Gastrocnemius medialis (tissue), 4 donors: ENCODE results near the gene ARHGAP10. TPM values are rescaled to one million over a fixed set of nuclear protein-coding genes. Genes with fewer than 3 reads are reported as not detected.

ENCODE experiments used
- ATAC-seq, 2 donors: fragments of 150-250 bp; one replicate each; pipeline ENCODE4 v1.9.1; 2016
- DNase-seq, 2 donors: peaks; one replicate each; pipeline ENCODE4 v3.0.0-alpha.2; 2019
- H3K27ac ChIP-seq, 4 donors: fragments of 200-600 bp; sonication (generic); 1 replicate in 1 of 4; 2 replicates in 3 of 4; pipeline ENCODE4 v1.5.1; 2016 to 2018; ENCODE audit warnings: mild to moderate bottlenecking in 2 of 4, moderate library complexity in 1 of 4
- H3K27me3 ChIP-seq, 3 donors: fragments of 200-600 bp; sonication (generic) in 2 of 3; 1 replicate in 1 of 3; 2 replicates in 2 of 3; pipeline versions ENCODE4 v1.5.1 to v1.6.0; 2016 to 2019; ENCODE audit warnings: mild to moderate bottlenecking in 1 of 3, moderate library complexity in 1 of 3
- H3K36me3 ChIP-seq, 2 donors: fragments of 200-600 bp; sonication (generic) in 1 of 2; one replicate each; pipeline ENCODE4 v1.5.1; 2017 to 2018
- H3K4me1 ChIP-seq, 2 donors: fragments of 200-600 bp; sonication (generic) in 1 of 2; one replicate each; pipeline ENCODE4 v1.5.1; 2016 to 2017; ENCODE audit warnings: mild to moderate bottlenecking in 2 of 2
- H3K4me3 ChIP-seq, 4 donors: fragments of 200-600 bp; sonication (generic) in 3 of 4; 1 replicate in 1 of 4; 2 replicates in 3 of 4; pipeline ENCODE4 v1.5.1; 2016 to 2019; ENCODE audit warnings: mild to moderate bottlenecking in 2 of 4
- H3K9me3 ChIP-seq, 3 donors: fragments of 200-600 bp; sonication (generic) in 2 of 3; 1 replicate in 1 of 3; 2 replicates in 2 of 3; pipeline ENCODE4 v1.5.1; 2016 to 2019
- POLR2A ChIP-seq, 2 donors: fragments of 450-650 bp; IDR thresholded peaks; one replicate each; pipeline ENCODE4 v1.6.1; 2017; ENCODE audit warnings: antibody characterized with exemption in 2 of 2, mild to moderate bottlenecking in 2 of 2, moderate library complexity in 2 of 2
- in situ Hi-C, 4 donors: fragments of 200-750 bp; cut with MboI; loops; one replicate each; pipeline versions ENCODE4 v1.15.0 to v1.8.0; 2017; ENCODE audit warnings: low sequenced_read_pairs in 4 of 4
- intact Hi-C: fragments of 100-400 bp; cut with DNase I; formaldehyde crosslinking; loops from one replicate; pipeline ENCODE4 v1.15.1; 2023; ENCODE audit warnings: low total_unique reads
- total RNA-seq, 4 donors: library from RNA; depleted of rRNA; stranded (reverse); fragments of >200 nt; gene quantifications; one replicate each; pipeline versions ENCODE4 v1.1.0 to v1.2.3, GENCODE V29; 2016
- TF ChIP-seq, protein P1 (sequence below), 5 experiments: fragments of 450-650 bp in 3 of 5; fragments of 200-600 bp in 2 of 5; sonication (generic) in 2 of 5; IDR thresholded peaks in 4 of 5; conservative IDR thresholded peaks in 1 of 5; 1 replicate in 4 of 5; 2 replicates in 1 of 5; pipeline ENCODE4 v1.5.1; 2016 to 2019; ENCODE audit warnings: antibody characterized with exemption in 5 of 5, mild to moderate bottlenecking in 3 of 5, moderate library complexity in 3 of 5

ARHGAP10 gene
- total RNA-seq, 4 donors from 2014 or later, result 22.1 to 34.6 (median 28.0) TPM

DNA sequence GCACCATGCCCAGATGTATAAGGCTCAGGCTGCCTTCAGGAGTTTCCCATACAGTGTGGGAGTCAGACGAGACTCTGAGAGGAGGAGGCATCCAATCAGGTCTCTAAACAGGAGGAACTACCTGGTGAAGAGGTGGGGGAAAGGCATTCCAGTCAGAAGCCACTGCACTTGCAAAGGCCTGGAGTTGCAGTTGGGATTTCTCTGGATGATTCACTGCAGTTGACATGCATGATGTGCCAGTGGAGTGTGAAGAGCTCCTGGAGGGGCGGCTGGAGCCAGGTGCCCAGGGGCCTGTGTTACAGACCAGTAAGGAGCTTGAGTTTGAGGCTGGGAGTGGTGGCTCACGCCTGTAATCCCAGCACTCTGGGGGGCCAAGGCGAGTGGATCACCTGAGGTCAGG is 339.1 kb downstream of the ARHGAP10 start:
- no peaks in the 10 kb centered on the region for H3K9me3 ChIP-seq
- intact Hi-C loops (no loop called here), in situ Hi-C loops (no loop called here)
- peaks cover 61 to 62% of the 10 kb centered on the region in 2 donors for H3K4me1 ChIP-seq
- DNase-seq (no peak), ATAC-seq (no peak)
- peaks cover 0 to 5% of the 10 kb centered on the region in 2 donors for H3K36me3 ChIP-seq
- no peak overlapping the region for H3K27ac ChIP-seq
- no peak overlapping the region for H3K4me3 ChIP-seq
- no peak for TF ChIP-seq POLR2A (IDR thresholded peaks at IDR 0.05)
- TF ChIP-seq, protein P1, sequence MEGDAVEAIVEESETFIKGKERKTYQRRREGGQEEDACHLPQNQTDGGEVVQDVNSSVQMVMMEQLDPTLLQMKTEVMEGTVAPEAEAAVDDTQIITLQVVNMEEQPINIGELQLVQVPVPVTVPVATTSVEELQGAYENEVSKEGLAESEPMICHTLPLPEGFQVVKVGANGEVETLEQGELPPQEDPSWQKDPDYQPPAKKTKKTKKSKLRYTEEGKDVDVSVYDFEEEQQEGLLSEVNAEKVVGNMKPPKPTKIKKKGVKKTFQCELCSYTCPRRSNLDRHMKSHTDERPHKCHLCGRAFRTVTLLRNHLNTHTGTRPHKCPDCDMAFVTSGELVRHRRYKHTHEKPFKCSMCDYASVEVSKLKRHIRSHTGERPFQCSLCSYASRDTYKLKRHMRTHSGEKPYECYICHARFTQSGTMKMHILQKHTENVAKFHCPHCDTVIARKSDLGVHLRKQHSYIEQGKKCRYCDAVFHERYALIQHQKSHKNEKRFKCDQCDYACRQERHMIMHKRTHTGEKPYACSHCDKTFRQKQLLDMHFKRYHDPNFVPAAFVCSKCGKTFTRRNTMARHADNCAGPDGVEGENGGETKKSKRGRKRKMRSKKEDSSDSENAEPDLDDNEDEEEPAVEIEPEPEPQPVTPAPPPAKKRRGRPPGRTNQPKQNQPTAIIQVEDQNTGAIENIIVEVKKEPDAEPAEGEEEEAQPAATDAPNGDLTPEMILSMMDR (IDR thresholded peaks at IDR 0.05 in 4 of 5, conservative IDR thresholded peaks at IDR 0.05 in 1 of 5), result no peak
- no peaks in the 10 kb centered on the region for H3K27me3 ChIP-seq

DNA sequence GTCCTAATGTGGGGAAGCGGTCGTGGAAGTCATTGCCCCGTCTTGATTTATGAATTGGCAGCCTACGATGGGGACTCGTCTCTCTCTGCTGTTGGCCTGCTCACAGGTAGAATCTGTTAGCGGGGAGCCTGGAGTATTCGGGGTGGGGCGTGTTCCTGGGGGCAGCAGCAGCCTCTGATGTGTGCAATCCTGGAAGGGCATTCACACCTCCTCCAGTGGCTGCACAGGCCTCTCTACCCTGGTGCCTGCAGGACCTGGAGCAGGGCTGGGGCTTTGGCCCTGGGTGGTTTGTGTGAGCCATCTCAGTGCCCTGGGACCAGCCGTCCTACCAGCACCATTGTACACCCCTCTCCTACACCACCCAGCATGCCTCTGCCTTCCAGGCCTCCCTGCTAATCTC is 340.9 kb downstream of the ARHGAP10 start:
- ATAC-seq (no peak), DNase-seq (no peak)
- H3K9me3 ChIP-seq, result no peaks in the 10 kb centered on the region
- H3K27ac ChIP-seq, result peak overlapping the region in 1 of 4 donors; percentile 70
- no peak overlapping the region for H3K4me3 ChIP-seq
- in situ Hi-C loops (no loop called here), intact Hi-C loops (no loop called here)
- TF ChIP-seq POLR2A (IDR thresholded peaks at IDR 0.05), result no peak
- TF ChIP-seq, protein P1 (IDR thresholded peaks at IDR 0.05 in 4 of 5, conservative IDR thresholded peaks at IDR 0.05 in 1 of 5), result no peak
- H3K27me3 ChIP-seq, result no peaks in the 10 kb centered on the region
- peaks cover 0 to 5% of the 10 kb centered on the region in 2 donors for H3K36me3 ChIP-seq
- peaks cover 47 to 54% of the 10 kb centered on the region in 2 donors for H3K4me1 ChIP-seq

DNA sequence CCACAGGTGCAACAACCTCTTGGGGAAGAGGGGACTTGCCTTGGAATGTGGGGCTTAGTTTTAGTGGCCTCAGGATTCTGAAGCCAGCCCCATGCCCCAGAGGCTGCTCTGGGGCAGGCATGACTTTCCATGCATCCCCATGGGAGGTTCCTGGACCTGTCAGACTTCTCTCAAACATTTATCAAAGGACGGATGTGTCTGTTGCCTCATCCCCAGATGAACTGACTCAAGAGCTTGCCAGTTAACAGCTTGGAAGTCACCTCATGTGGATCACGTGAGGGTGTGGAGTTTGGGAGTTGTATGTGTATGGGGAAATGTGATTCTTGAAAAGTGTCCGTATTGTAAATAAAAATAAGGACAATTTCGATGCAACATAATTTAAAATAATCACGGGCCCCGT is 341.5 kb downstream of the ARHGAP10 start:
- TF ChIP-seq, protein P1 (IDR thresholded peaks at IDR 0.05 in 4 of 5, conservative IDR thresholded peaks at IDR 0.05 in 1 of 5), result no peak
- no peak for TF ChIP-seq POLR2A (IDR thresholded peaks at IDR 0.05)
- Histone ChIP-seq H3K9me3 (no peaks in the 10 kb centered on the region), H3K4me1 (peaks cover 42 to 52% of the 10 kb centered on the region in 2 donors), H3K4me3 (no peak overlapping the region), H3K27me3 (no peaks in the 10 kb centered on the region), H3K27ac (peak overlapping the region in 2 of 4 donors; percentile 50 to 70), H3K36me3 (peaks cover 0 to 5% of the 10 kb centered on the region in 2 donors)
- ATAC-seq, result peak; percentile 38 to 68
- DNase-seq, result no peak
- in situ Hi-C loops (no loop called here), intact Hi-C loops (no loop called here)

DNA sequence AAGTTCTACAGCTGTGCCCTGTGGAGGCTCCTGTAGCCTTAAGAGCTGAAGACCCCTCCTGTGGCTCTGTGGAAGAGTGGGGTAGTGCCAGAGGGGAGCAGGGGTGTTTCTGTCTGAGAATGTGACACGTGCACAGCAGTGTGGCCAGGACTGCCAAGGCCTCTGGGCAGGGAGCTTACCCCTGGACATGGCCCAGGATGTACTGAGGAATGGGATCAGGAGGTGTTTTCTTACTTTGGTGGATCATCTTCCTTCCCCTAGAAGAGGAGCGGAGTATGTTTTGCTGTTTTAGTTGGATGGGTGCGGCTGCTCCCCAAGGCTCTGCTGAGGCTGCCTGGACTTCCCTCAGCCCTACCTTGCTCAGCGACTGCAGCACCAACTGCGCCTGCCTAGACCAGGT is 342.6 kb downstream of the ARHGAP10 start:
- no peaks in the 10 kb centered on the region for H3K9me3 ChIP-seq
- intact Hi-C loops (no loop called here), in situ Hi-C loops (no loop called here)
- no peaks in the 10 kb centered on the region for H3K27me3 ChIP-seq
- DNase-seq (peak; percentile 48 to 52), ATAC-seq (peak; percentile 75 to 78)
- peaks cover 0 to 5% of the 10 kb centered on the region in 2 donors for H3K36me3 ChIP-seq
- TF ChIP-seq, protein P1 (IDR thresholded peaks at IDR 0.05 in 4 of 5, conservative IDR thresholded peaks at IDR 0.05 in 1 of 5), result no peak
- TF ChIP-seq POLR2A (IDR thresholded peaks at IDR 0.05), result no peak
- peaks cover 36 to 41% of the 10 kb centered on the region in 2 donors for H3K4me1 ChIP-seq
- peak overlapping the region in 2 of 4 donors; percentile 50 to 70 for H3K27ac ChIP-seq
- no peak overlapping the region for H3K4me3 ChIP-seq

DNA sequence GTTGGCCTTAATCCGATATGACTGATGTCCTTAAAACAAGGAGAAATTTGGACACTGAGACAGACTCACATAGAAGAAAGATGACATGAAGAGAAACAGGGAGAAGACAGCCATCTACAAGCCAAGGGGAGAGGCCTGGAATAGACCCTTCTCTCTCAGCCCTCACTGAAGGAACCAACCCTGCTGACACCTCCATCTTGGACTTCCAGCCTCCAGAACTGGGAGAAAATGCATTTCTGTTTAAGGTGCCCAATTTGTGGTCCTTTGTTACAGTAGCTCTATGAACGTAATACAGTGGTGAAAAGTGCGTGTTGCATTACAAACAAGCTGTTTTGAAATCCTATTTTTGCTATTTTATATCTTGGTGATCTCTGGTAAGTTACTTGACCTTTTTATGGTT is 343.6 kb downstream of the ARHGAP10 start:
- in situ Hi-C loops, result no loop called here
- no peak for DNase-seq
- no peak overlapping the region for H3K27ac ChIP-seq
- peaks cover under 1 to 8% of the 10 kb centered on the region in 2 donors for H3K36me3 ChIP-seq
- no peak for TF ChIP-seq POLR2A (IDR thresholded peaks at IDR 0.05)
- TF ChIP-seq, protein P1 (IDR thresholded peaks at IDR 0.05 in 4 of 5, conservative IDR thresholded peaks at IDR 0.05 in 1 of 5), result no peak
- ATAC-seq, result no peak
- H3K4me3 ChIP-seq, result no peak overlapping the region
- no peaks in the 10 kb centered on the region for H3K9me3 ChIP-seq
- H3K27me3 ChIP-seq, result no peaks in the 10 kb centered on the region
- H3K4me1 ChIP-seq, result peaks cover 31 to 32% of the 10 kb centered on the region in 2 donors
- intact Hi-C loops, result no loop called here
